HG03571 (cell line): ENCODE measurements around the gene CTNNA1.
"Not testable (repeated sequence)": the region's sequence is repeated elsewhere in the genome, so short reads cannot be mapped to it uniquely, and the experiment has no call there.

Source experiments
- ATAC-seq: cut with Tn5 transposase; IDR thresholded peaks from one replicate; pipeline ENCODE4 v1.9.1; 2021; ENCODE audit not compliant: unreplicated experiment

The CTNNA1 gene

GRCh38 chr5:138810861-138811260 lies 57.6 kb downstream of the CTNNA1 start:
- not testable (repeated sequence) for ATAC-seq

DNA sequence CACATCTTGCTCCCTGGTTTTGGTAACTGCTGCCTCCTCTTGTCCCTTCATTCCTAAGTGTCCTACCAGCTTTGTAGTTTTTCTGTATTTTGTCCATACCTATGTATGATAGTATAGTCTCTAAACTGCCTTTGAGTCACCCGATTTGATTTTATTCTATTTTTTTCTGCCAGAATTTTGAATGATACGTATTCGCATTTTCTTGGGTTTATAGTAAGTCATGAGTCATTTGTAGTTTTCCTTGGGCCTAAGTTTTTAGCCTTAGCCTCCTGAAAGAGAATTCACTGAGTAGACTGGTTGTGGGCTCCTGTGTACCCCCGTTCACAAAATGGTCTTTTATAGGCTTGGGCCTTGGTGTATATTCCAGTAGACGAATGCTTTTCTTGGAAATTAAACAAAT lies 62.3 kb downstream of the CTNNA1 start:
- no peak for ATAC-seq

DNA sequence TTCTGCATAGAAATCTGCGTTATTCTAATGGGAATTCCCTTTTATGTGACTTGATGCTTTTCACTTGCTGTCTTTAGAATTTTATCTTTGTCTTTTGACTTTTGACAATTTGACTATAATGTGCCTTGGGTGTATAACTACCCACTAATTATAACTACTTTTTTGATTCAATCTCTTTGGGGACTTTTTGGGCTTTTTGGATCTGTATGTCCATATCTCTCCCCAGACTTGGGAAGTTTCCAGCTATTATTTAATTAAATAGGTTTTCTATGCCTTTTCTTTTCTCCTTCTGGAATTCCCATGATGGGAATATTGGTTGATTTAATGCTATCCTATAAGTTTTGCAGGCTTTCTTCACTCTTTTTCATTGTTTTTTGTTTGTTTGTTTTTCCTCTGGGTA lies 64.0 kb downstream of the CTNNA1 start:
- ATAC-seq = no peak

DNA sequence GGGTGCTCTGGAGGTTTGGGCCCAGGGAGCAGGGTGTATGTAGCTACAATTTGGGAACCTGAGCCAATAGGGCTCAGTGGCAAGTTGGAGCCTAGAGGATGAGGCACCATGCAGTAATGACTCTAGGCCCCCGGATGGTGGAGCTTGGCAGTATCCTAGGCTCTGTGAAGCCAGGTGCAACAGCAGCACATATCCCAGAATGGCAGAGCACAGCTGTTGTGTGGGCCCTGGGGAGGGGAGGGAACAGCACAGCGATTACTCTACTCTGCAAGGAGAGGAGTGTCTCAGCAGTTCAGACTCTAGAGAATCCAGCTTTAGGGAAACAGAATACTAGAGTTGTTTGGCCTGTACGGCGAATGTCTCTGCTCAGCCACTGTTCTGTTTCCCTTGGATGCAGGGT lies 65.9 kb downstream of the CTNNA1 start:
- no peak for ATAC-seq

DNA sequence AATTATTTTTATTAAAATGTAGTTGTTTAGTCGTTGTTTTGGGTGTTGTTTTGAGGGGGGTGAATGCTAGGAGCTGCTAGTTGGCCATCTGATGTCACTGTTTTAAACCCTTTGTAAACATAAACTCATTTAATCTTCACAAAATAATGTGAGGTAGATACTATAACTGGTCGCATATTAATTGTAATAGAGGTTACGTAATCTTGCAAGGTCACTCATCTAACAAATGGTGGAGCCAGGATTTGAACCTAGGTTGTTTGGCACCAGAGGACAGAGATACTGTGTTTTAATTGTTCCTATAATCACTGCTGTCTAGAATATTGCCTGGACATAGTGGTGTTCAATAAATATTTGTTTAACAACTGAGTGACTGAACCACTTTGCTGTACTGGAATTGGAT lies 67.5 kb downstream of the CTNNA1 start:
- no peak for ATAC-seq

- no peak for ATAC-seq
Observed at GRCh38 chr5:138824516-138824915, 71.3 kb downstream of the CTNNA1 start.

DNA sequence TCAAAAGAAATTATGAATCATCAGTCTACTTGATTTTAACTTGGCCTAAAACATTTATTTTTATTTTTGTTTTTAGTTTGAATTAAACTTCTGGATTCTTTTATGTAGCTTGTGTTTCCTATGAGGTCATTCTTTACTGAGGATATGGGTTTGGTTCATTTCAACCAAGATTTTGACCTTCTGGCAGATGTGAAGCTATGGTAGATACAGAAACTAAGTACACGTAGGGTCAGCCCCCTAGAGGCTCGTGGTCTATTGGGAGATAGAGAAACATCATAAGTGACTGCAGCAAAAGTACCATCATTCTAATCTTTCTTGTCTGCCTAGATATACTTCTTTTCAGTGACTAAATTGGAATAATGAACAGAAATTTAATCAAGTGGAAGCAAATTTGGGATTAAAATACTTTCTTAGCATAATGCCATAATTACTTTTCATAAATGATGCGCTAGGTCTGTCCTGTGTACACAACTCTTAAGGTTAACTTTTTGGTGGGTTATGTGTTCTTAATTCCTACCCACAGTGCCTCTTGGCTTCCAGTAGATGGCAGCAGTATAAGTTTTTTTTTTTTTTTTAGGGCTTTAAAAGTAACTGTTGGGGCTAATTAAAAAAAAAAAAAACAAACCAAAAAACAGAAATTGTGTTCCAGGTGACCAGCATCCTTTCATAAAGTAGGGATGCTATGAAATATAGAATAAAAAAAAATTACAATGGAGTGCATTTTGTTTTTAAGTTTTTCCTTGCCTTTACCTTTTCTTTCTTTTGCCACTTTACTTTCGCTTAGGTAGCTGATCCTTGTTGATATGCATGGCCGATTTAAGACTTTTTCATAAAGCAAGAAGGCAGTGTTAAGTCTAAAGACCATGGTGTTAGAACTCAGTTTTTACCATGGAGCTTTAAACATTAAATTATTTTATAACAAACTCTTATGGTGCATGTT lies 72.0 kb downstream of the CTNNA1 start:
- ATAC-seq = no peak

- ATAC-seq = no peak
Observed at GRCh38 chr5:138828556-138828955, 75.3 kb downstream of the CTNNA1 start.

DNA sequence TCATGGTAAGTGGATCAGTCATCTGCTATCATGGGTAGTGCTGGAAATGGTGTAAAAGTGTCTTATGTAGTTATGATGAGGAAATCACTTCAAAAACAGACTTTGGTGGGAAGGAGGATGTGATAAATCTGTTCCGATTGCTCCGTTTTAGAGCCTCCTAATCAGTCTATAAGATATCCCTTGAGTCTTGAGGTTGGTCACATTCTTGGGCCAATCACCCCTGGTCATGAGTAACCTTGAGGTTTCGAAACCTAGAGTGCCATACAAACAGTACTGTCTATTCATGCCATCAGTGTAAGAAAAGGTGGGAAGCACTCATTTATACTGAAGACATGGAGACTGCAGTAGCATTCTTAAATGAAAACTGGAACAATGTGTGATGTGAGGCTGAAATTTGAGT lies 76.1 kb downstream of the CTNNA1 start:
- ATAC-seq = no peak

GRCh38 chr5:138831703-138832102 lies 78.5 kb downstream of the CTNNA1 start:
- ATAC-seq = no peak

DNA sequence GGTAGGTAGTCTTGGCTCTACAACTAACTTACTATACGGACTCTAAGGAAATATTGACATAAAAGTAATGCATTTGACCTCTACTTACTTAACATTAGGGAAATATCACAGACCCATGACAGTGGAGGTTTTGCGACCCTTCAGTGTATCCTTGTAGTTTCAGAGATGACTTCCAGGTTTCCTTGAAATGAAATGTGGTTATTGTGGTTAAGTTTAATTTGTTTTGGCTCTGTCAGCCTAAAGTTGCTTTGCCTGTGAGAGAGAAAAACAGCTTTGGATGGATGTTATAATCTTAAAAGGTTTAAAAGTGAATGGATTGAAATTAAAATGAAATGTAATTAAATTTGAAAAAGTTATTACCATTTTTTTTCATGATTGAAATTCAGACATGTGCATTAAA lies 79.0 kb downstream of the CTNNA1 start:
- ATAC-seq = no peak

GRCh38 chr5:138833080-138833479 lies 79.9 kb downstream of the CTNNA1 start:
- ATAC-seq = no peak

DNA sequence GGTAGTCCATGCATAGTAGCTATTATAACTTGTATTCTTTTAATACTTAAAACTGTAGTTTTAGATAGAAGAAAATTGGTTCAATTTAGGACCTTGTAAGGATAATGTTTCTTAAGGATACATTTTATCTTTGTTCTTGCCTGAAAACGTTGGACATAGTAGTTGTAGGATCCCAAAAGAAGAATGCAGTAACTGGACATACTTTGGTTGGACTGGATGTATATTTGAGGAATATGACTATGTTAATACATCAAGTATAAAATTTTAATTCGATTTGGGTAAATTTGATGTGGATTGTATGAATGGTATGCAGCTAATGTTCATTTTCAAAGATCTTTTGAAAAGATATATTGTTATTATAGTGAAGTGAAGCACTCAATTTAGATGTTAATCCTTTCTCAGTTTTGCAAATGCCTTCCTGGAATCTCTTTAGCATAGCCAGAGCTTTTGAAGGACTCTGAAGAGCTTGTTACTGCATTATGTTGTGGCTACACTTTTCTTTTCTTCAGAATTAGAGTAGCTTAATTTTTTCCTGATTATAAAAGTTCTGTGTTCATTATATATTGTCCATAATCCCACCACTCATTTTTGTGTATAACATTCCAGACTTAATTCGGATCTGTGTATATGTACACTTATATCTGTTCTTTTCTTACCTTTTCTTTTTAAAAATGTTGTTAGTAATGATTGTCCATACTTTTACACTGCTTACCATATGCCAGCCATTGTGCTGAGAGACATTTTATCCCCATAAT lies 80.7 kb downstream of the CTNNA1 start:
- no peak for ATAC-seq

DNA sequence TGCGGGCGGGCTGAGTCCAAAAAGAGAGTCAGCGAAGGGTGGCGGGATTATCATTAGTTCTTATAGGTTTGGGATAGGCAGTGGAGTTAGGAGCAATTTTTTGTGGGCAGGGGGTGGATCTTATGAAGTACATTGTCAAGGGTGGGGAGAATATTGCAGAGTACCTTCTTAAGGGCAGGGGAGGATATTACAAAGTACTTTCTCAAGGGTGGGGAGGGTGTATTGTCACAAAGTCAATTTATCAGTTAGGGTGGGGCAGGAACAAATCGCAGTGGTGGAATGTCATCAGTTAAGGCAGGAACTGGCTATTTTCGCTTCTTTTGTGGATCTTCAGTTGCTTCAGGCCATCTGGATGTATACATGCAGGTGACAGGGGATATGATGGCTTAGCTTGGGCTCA lies 81.6 kb downstream of the CTNNA1 start:
- ATAC-seq = not testable (repeated sequence)

- ATAC-seq = no peak
Observed at GRCh38 chr5:138837160-138837559, 83.9 kb downstream of the CTNNA1 start.

DNA sequence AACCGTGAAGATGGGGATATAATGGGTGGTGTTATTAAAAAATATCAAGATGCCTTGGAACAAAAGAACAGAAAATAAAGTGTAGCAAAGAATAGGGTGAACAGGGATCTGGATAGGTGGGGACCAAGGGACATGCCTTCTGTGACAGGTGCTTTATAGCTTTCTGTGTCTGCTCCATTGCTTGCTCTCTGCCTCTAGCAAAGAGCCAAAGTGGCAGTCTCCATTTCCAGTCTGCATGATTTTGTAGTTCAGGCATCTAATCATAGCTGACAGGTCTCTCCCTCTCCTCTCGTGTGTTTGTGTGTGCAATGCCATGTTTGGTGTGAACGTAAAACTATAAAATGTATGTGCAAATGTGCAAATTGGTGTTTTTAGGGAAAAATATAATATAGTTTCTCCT lies 86.9 kb downstream of the CTNNA1 start:
- ATAC-seq = no peak

GRCh38 chr5:138841531-138841930 lies 88.3 kb downstream of the CTNNA1 start:
- no peak for ATAC-seq

DNA sequence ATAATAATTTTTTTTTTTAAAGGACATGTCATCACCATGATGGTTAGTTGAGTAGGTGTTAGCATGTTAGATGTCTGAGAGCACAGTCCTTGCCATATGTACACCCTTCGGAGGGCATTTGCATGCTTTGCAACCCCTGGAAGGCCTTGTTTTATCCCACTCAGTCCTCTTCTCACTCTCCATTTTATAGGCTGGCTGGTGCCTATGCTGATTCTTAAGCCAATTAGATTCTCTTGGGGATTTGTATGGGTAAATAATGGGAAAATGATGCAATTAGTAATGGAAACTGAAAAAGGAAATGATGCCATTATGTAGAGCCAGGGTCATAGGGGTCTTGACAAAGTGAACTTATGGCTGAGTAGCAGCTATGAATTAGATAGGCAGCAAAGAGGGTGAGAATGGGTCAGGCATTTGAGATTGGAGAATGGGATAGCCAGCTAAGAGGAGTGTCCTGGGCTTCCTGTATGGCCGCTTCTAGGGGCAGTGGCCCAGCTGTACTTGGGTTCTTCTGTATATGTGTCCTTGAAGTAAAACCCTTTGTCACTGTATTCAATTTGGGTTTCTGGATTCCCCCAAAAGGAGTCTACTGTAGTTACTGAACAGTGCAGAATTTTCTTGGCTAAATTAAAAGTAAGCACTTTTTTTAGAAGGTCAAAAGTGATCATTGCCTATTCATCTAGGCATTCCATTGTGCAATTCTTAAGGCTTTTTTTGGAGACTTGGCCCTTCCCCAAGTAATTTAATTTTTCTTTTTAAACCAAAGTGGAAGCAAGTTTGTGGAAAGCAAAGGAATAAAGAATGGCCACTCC lies 90.3 kb downstream of the CTNNA1 start:
- no peak for ATAC-seq

DNA sequence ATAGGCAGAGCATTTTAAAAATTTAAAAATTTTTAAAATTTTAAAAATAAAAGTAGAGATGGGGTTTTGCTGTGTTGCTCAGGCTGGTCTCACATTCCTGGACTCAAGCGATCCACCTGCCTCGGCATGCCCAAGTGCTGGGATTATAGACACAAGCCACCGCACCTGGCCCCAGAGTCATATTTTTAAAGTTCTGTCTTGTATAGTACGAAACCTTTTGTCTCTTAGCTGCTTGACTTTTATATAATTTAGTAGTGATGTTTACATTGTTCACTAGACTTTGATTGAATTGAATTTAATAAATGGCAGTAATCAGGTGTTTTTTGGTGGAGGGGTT lies 90.9 kb downstream of the CTNNA1 start:
- ATAC-seq = no peak

DNA sequence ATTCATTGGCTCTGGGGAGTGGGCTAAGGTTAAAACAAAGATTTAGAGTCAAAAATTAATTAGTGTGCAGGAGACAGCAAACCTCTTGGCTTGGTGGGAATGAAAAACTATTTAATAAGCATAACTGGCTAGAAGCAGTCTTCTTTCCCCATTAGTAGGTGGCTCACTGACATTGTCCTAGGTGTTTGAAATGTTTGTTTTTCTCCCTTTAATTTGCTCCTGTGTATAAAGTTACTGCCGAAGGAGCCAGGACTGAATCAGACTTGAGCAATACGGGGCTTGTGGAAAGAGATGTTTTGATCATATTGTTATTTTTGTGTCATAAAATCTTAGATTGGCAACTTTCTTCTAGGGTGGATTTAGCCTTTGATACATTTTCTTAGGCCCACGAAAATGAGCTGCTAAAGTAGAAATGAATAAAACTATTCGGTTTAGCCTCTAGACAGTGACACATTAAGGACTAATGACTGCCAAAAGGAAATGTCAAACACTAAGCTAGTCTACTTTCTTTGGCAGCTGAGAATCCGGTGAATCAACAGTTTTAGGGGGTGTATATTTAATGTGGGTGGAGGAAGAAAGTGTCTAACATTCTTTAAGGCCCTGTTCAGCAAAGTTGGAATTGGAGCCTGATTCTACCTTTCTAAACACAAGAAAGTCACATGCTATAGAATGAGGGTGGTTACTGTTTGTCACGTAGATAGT lies 91.7 kb downstream of the CTNNA1 start:
- no peak for ATAC-seq

- no peak for ATAC-seq
Observed at GRCh38 chr5:138849439-138849838, 96.2 kb downstream of the CTNNA1 start.
